ENCODE measurements around the gene BOK. TPM values are rescaled to one million over a fixed set of nuclear protein-coding genes. Genes with fewer than 3 reads are reported as not detected.

The BOK gene
- total RNA-seq, 1 donor from 2014 or later = 64.9 TPM

- H3K9me3 Mint-ChIP-seq (ENCODE audit: unreplicated experiment) = no peaks in the 10 kb centered on the region
- no peak overlapping the region for H2AFZ ChIP-seq (ENCODE audit: low read depth, low read length)
- no peak for TF ChIP-seq EZH2 (IDR thresholded peaks at IDR 0.05; ENCODE audit: insufficient read depth, low read length)
- TF ChIP-seq CTCF (IDR thresholded peaks at IDR 0.05; ENCODE audit: insufficient read depth, low read depth, low read length) = no peak
- peaks cover 41% of the 10 kb centered on the region for H3K4me1 ChIP-seq (ENCODE audit: insufficient read depth, low read length)
- peaks cover 9% of the 10 kb centered on the region for H3K4me1 Mint-ChIP-seq (ENCODE audit: low read depth, unreplicated experiment)
- H3K27me3 ChIP-seq (ENCODE audit: insufficient read depth, low read length) = peaks cover 4% of the 10 kb centered on the region
- DNase-seq (ENCODE audit: low read depth) (no peak), FAIRE-seq (no peak)
- H3K27me3 Mint-ChIP-seq (ENCODE audit: low read depth, unreplicated experiment) = peaks cover 13% of the 10 kb centered on the region
- H3K4me3 Mint-ChIP-seq (ENCODE audit: unreplicated experiment) = peak overlapping the region; percentile 42
- H3K79me2 ChIP-seq (ENCODE audit: insufficient read depth, low read length) = no peaks in the 10 kb centered on the region
- H3K27ac Mint-ChIP-seq (ENCODE audit: unreplicated experiment) = no peak overlapping the region
- H3K4me3 ChIP-seq (ENCODE audit: insufficient read depth, low read depth, low read length) = no peak overlapping the region
- no peaks in the 10 kb centered on the region for H3K9me3 ChIP-seq (ENCODE audit: insufficient read depth, low read depth, low read length)
- H4K20me1 ChIP-seq (ENCODE audit: insufficient read depth, low read length) = no peaks in the 10 kb centered on the region
- no peaks in the 10 kb centered on the region for H3K36me3 ChIP-seq (ENCODE audit: insufficient read depth, low read length)
- no peaks in the 10 kb centered on the region for H3K36me3 Mint-ChIP-seq (ENCODE audit: low read depth, unreplicated experiment)
- H3K9ac ChIP-seq (ENCODE audit: low read length) = no peak overlapping the region
- H3K27ac ChIP-seq (ENCODE audit: low read depth, low read length) = no peak overlapping the region
- no peak overlapping the region for H3K4me2 ChIP-seq (ENCODE audit: low read length)
Measured at GRCh38 chr2:241542278-241542605, 16.3 kb upstream of the BOK start.

DNA sequence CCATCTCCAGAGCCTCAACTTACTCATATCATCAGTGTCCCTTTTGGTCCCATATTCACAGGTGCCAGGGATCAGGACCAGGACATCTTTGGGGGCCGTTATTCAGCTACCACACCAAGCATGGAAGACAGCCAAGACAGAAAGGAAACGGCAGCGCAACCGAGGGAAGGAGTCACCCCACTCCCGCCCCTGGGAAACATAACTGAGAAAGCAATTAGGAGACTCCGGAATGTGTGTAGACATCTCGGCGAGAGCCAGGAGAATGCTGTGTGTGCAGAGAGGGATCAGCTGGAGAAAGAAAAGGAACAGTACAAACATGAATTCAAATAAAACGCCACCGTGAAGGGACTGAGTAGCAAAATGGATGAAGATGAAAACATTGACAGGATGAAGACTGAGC, 13.4 kb upstream of the BOK start:
- Histone ChIP-seq H3K9ac (ENCODE audit: low read length) (peak overlapping the region; percentile 43), H3K4me3 (ENCODE audit: insufficient read depth, low read depth, low read length) (no peak overlapping the region), H3K9me3 (ENCODE audit: insufficient read depth, low read depth, low read length) (no peaks in the 10 kb centered on the region), H3K4me2 (ENCODE audit: low read length) (peak overlapping the region; percentile 77), H2AFZ (ENCODE audit: low read depth, low read length) (peak overlapping the region; percentile 15), H3K36me3 (ENCODE audit: insufficient read depth, low read length) (no peaks in the 10 kb centered on the region), H3K4me1 (ENCODE audit: insufficient read depth, low read length) (peaks cover 49% of the 10 kb centered on the region), H3K79me2 (ENCODE audit: insufficient read depth, low read length) (no peaks in the 10 kb centered on the region), H3K27me3 (ENCODE audit: insufficient read depth, low read length) (peaks cover 4% of the 10 kb centered on the region), H4K20me1 (ENCODE audit: insufficient read depth, low read length) (no peaks in the 10 kb centered on the region), H3K27ac (ENCODE audit: low read depth, low read length) (peak overlapping the region; percentile 53)
- Mint-ChIP-seq H3K27me3 (ENCODE audit: low read depth, unreplicated experiment) (peaks cover 8% of the 10 kb centered on the region), H3K36me3 (ENCODE audit: low read depth, unreplicated experiment) (peaks cover 1% of the 10 kb centered on the region), H3K4me1 (ENCODE audit: low read depth, unreplicated experiment) (peaks cover 15% of the 10 kb centered on the region), H3K27ac (ENCODE audit: unreplicated experiment) (no peak overlapping the region), H3K9me3 (ENCODE audit: unreplicated experiment) (no peaks in the 10 kb centered on the region), H3K4me3 (ENCODE audit: unreplicated experiment) (no peak overlapping the region)
- DNase-seq (ENCODE audit: low read depth) (peak; percentile 70), FAIRE-seq (no peak)
- TF ChIP-seq CTCF (IDR thresholded peaks at IDR 0.05; ENCODE audit: insufficient read depth, low read depth, low read length) (no peak), EZH2 (IDR thresholded peaks at IDR 0.05; ENCODE audit: insufficient read depth, low read length) (no peak)

GRCh38 chr2:241545523-241546473, 12.7 kb upstream of the BOK start:
- no peaks in the 10 kb centered on the region for H4K20me1 ChIP-seq (ENCODE audit: insufficient read depth, low read length)
- H3K4me2 ChIP-seq (ENCODE audit: low read length) = peak overlapping the region; percentile 77
- H3K4me1 Mint-ChIP-seq (ENCODE audit: low read depth, unreplicated experiment) = peaks cover 12% of the 10 kb centered on the region
- peaks cover 1% of the 10 kb centered on the region for H3K36me3 Mint-ChIP-seq (ENCODE audit: low read depth, unreplicated experiment)
- peaks cover 4% of the 10 kb centered on the region for H3K27me3 ChIP-seq (ENCODE audit: insufficient read depth, low read length)
- H2AFZ ChIP-seq (ENCODE audit: low read depth, low read length) = peak overlapping the region; percentile 15
- peaks cover 4% of the 10 kb centered on the region for H3K27me3 Mint-ChIP-seq (ENCODE audit: low read depth, unreplicated experiment)
- no peak for DNase-seq (ENCODE audit: low read depth)
- no peak overlapping the region for H3K27ac Mint-ChIP-seq (ENCODE audit: unreplicated experiment)
- no peak overlapping the region for H3K4me3 Mint-ChIP-seq (ENCODE audit: unreplicated experiment)
- no peaks in the 10 kb centered on the region for H3K79me2 ChIP-seq (ENCODE audit: insufficient read depth, low read length)
- no peaks in the 10 kb centered on the region for H3K9me3 ChIP-seq (ENCODE audit: insufficient read depth, low read depth, low read length)
- H3K4me1 ChIP-seq (ENCODE audit: insufficient read depth, low read length) = peaks cover 43% of the 10 kb centered on the region
- no peak overlapping the region for H3K4me3 ChIP-seq (ENCODE audit: insufficient read depth, low read depth, low read length)
- peak overlapping the region; percentile 53 for H3K27ac ChIP-seq (ENCODE audit: low read depth, low read length)
- TF ChIP-seq CTCF (IDR thresholded peaks at IDR 0.05; ENCODE audit: insufficient read depth, low read depth, low read length) = no peak
- no peak for TF ChIP-seq EZH2 (IDR thresholded peaks at IDR 0.05; ENCODE audit: insufficient read depth, low read length)
- no peaks in the 10 kb centered on the region for H3K36me3 ChIP-seq (ENCODE audit: insufficient read depth, low read length)
- peak; percentile 80 for FAIRE-seq
- H3K9ac ChIP-seq (ENCODE audit: low read length) = peak overlapping the region; percentile 55
- no peaks in the 10 kb centered on the region for H3K9me3 Mint-ChIP-seq (ENCODE audit: unreplicated experiment)

Measured in astrocyte (in vitro differentiated cells and primary cell).